Left ventricle myocardium inferior (tissue), 1 donor: Measurements from ENCODE around the gene SORCS1. TPM values are rescaled to one million over a fixed set of nuclear protein-coding genes. Genes with fewer than 3 reads are reported as not detected.

Experiments
- DNase-seq: peaks from one replicate; pipeline ENCODE4 v3.0.0-alpha.2; 2020
- H3K27ac ChIP-seq: fragments of 200-600 bp; replicated peaks from 2 replicates; pipeline ENCODE4 v1.8.0; 2021
- H3K27me3 ChIP-seq: fragments of 200-600 bp; 2 replicates; pipeline ENCODE4 v1.8.0; 2021; ENCODE audit warnings: low read depth
- H3K36me3 ChIP-seq: fragments of 200-600 bp; 2 replicates; pipeline ENCODE4 v1.8.0; 2021
- H3K4me1 ChIP-seq: fragments of 200-600 bp; 2 replicates; pipeline ENCODE4 v1.8.0; 2021
- H3K4me3 ChIP-seq: fragments of 200-600 bp; 2 replicates; pipeline ENCODE4 v1.8.0; 2021; ENCODE audit warnings: mild to moderate bottlenecking, moderate library complexity
- H3K9me3 ChIP-seq: fragments of 200-600 bp; replicated peaks from 2 replicates; pipeline ENCODE4 v1.8.0; 2021
- CTCF ChIP-seq: fragments of 200-600 bp; IDR thresholded peaks from 2 replicates; pipeline ENCODE4 v1.8.0; 2021; ENCODE audit warnings: antibody characterized with exemption, mild to moderate bottlenecking, borderline replicate concordance
- intact Hi-C: fragments of 100-400 bp; cut with micrococcal nuclease; formaldehyde crosslinking; loops from one replicate; pipeline ENCODE4 v1.11.0; 2022
- total RNA-seq: library from RNA; stranded (reverse); fragmentation: NEBNext Ultra II Directional; extraction: Animal tissue kit (Norgen Biotek cat#: 25700); gene quantifications from one replicate; pipeline ENCODE4 v1.2.1, GENCODE V29; 2021
- donor health status: DM: no; HTN: yes; CAD: no; lungs with severe emphysema.

SORCS1 gene
- total RNA-seq, 1 donor from 2014 or later, result 2.9 TPM

- no peak for DNase-seq
- H3K4me1 ChIP-seq, result no peaks in the 10 kb centered on the region
- no peaks in the 10 kb centered on the region for H3K9me3 ChIP-seq
- no peak for TF ChIP-seq CTCF
- no peaks in the 10 kb centered on the region for H3K36me3 ChIP-seq
- no peak overlapping the region for H3K4me3 ChIP-seq
- H3K27me3 ChIP-seq, result no peaks in the 10 kb centered on the region
- intact Hi-C loops, result no loop called here
- no peak overlapping the region for H3K27ac ChIP-seq
Observed at GRCh38 chr10:107081644-107082043, 82.9 kb downstream of the SORCS1 start.

GRCh38 chr10:107075117-107075516 lies 89.4 kb downstream of the SORCS1 start:
- Histone ChIP-seq H3K36me3 (no peaks in the 10 kb centered on the region), H3K27ac (no peak overlapping the region), H3K27me3 (no peaks in the 10 kb centered on the region), H3K4me3 (no peak overlapping the region), H3K4me1 (no peaks in the 10 kb centered on the region), H3K9me3 (no peaks in the 10 kb centered on the region)
- intact Hi-C loops, result no loop called here
- TF ChIP-seq CTCF, result no peak
- no peak for DNase-seq

- no peaks in the 10 kb centered on the region for H3K4me1 ChIP-seq
- H3K27ac ChIP-seq, result no peak overlapping the region
- TF ChIP-seq CTCF, result no peak
- intact Hi-C loops, result no loop called here
- H3K9me3 ChIP-seq, result no peaks in the 10 kb centered on the region
- no peak overlapping the region for H3K4me3 ChIP-seq
- H3K36me3 ChIP-seq, result no peaks in the 10 kb centered on the region
- DNase-seq, result no peak
- H3K27me3 ChIP-seq, result no peaks in the 10 kb centered on the region
Observed at GRCh38 chr10:107072786-107073185, 91.7 kb downstream of the SORCS1 start.

GRCh38 chr10:107072028-107072427 lies 92.5 kb downstream of the SORCS1 start:
- no peak for DNase-seq
- intact Hi-C loops, result no loop called here
- H3K9me3 ChIP-seq, result no peaks in the 10 kb centered on the region
- no peak overlapping the region for H3K27ac ChIP-seq
- no peaks in the 10 kb centered on the region for H3K27me3 ChIP-seq
- no peaks in the 10 kb centered on the region for H3K4me1 ChIP-seq
- no peak for TF ChIP-seq CTCF
- no peak overlapping the region for H3K4me3 ChIP-seq
- no peaks in the 10 kb centered on the region for H3K36me3 ChIP-seq

DNA sequence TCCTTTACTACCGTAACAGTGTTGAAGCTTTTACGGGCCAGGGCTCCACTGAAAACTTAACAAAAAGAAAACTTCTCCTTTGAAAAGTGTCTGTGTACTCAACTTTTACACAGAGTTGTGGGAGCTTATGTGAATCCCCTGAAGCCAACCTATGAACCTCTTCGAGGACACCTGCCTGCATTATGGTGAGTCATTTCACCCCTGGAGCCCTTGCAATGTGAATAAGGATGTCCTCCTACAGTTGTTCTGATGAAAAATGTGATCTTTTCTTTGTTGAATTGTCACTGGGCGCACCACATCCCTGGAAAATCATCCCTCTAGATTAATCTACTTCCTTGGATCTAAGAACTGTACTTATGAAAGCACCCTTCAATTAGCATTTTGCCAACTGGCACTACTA lies 93.2 kb downstream of the SORCS1 start:
- no peak for TF ChIP-seq CTCF
- no peak for DNase-seq
- Histone ChIP-seq H3K27ac (no peak overlapping the region), H3K36me3 (no peaks in the 10 kb centered on the region), H3K27me3 (no peaks in the 10 kb centered on the region), H3K9me3 (no peaks in the 10 kb centered on the region), H3K4me3 (no peak overlapping the region), H3K4me1 (no peaks in the 10 kb centered on the region)
- intact Hi-C loops, result no loop called here

GRCh38 chr10:107067843-107068242 lies 96.7 kb downstream of the SORCS1 start:
- Histone ChIP-seq H3K9me3 (no peaks in the 10 kb centered on the region), H3K4me3 (no peak overlapping the region), H3K4me1 (no peaks in the 10 kb centered on the region), H3K27ac (no peak overlapping the region), H3K27me3 (no peaks in the 10 kb centered on the region), H3K36me3 (no peaks in the 10 kb centered on the region)
- no peak for DNase-seq
- intact Hi-C loops, result no loop called here
- no peak for TF ChIP-seq CTCF
